GM12878 (cell line): ENCODE results near the gene PHF20. TPM values are rescaled to one million over a fixed set of nuclear protein-coding genes. Genes with fewer than 3 reads are reported as not detected.

ENCODE experiments used
- ATAC-seq: fragments of 200-7000 bp; cut with Tn5 transposase; 3 replicates; pipeline ENCODE4 v1.9.1; 2020; ENCODE audit warnings: mild to moderate bottlenecking, moderate library complexity
- BruUV-seq: library from RNA; stranded (reverse); fragments of 400-500 nt; replicated peaks from 2 replicates; lab custom pipeline; 2021; lab: Mats Ljungman, UMichigan
- CTCF ChIA-PET: fragments of 300-600 bp; sonication (Branson Sonifier 250); formaldehyde crosslinking; extraction: SDS; loops from one replicate; lab custom pipeline; 2021; ENCODE audit warnings: inconsistent platforms; lab: Yijun Ruan, JAX
- POLR2A ChIA-PET: fragments of 350-600 bp; formaldehyde crosslinking; extraction: SDS; loops from one replicate; lab custom pipeline; 2021; ENCODE audit warnings: inconsistent platforms; lab: Charles Lee
- RAD21 ChIA-PET: fragments of 300-600 bp; sonication (Branson Sonifier 250); formaldehyde crosslinking; loops from one replicate; lab custom pipeline; 2023; ENCODE audit warnings: antibody characterized with exemption; ENCODE audit not compliant: unreplicated experiment; lab: Charles Lee
- SMC1A ChIA-PET: fragments of 300-600 bp; sonication (Branson Sonifier 250); formaldehyde crosslinking; loops from one replicate; lab custom pipeline; 2023; ENCODE audit not compliant: unreplicated experiment, uncharacterized antibody; lab: Charles Lee
- DNase-seq: peaks from one replicate; pipeline ENCODE4 v3.0.0-alpha.2; 2011; ENCODE audit warnings: low read depth, low spot score
- FAIRE-seq: peaks from 3 replicates; lab custom pipeline; 2011; peaks lifted over from hg19 to GRCh38; lab: Jason Lieb, UNC
- H2AFZ ChIP-seq: 2 replicates; pipeline ENCODE4 v1.6.0; 2011; ENCODE audit warnings: low read depth, low read length, control low read depth; ENCODE audit not compliant: control insufficient read depth
- H3K27ac ChIP-seq: 2 replicates; pipeline ENCODE4 v1.5.1; 2011; ENCODE audit warnings: control low read depth; ENCODE audit not compliant: control insufficient read depth, insufficient read depth
- H3K27me3 ChIP-seq, 2 experiments: replicated peaks in 1 of 2; 2 replicates each; pipeline versions ENCODE4 v1.6.0 to v1.6.1; 2011; ENCODE audit warnings: low read length in 1 of 2; ENCODE audit not compliant: control insufficient read depth in 2 of 2, insufficient read depth in 2 of 2
- H3K36me3 ChIP-seq, 2 experiments: 2 replicates each; pipeline ENCODE4 v1.5.1; 2011; ENCODE audit warnings: low read length in 1 of 2; ENCODE audit not compliant: control insufficient read depth in 2 of 2, insufficient read depth in 2 of 2
- H3K4me1 ChIP-seq: 2 replicates; pipeline ENCODE4 v1.6.1; 2011; ENCODE audit warnings: mild to moderate bottlenecking, low read length, moderate library complexity, mixed read lengths; ENCODE audit not compliant: control insufficient read depth, insufficient read depth
- H3K4me2 ChIP-seq: 2 replicates; pipeline ENCODE4 v1.6.0; 2011; ENCODE audit warnings: control low read depth; ENCODE audit not compliant: control insufficient read depth, insufficient read depth
- H3K4me3 ChIP-seq: fragments of 200-600 bp; sonication (generic); 2 replicates; pipeline ENCODE4 v1.5.1; 2016
- H3K79me2 ChIP-seq: 2 replicates; pipeline ENCODE4 v1.6.0; 2011; ENCODE audit warnings: low read length; ENCODE audit not compliant: control insufficient read depth, insufficient read depth
- H3K9ac ChIP-seq: 2 replicates; pipeline ENCODE4 v1.8.0; 2011; ENCODE audit warnings: low read length, control low read depth, mixed read lengths; ENCODE audit not compliant: control insufficient read depth, insufficient read depth
- H3K9me3 ChIP-seq: replicated peaks from 3 replicates; pipeline ENCODE4 v1.5.1; 2011; ENCODE audit warnings: mild to moderate bottlenecking, low read length; ENCODE audit not compliant: control insufficient read depth, insufficient read depth
- H4K20me1 ChIP-seq: 2 replicates; pipeline ENCODE4 v1.6.0; 2011; ENCODE audit not compliant: control insufficient read depth, insufficient read depth
- CREB1 ChIP-seq: IDR thresholded peaks from 2 replicates; pipeline ENCODE4 v1.6.1; 2012; ENCODE audit warnings: low read depth, mild to moderate bottlenecking, inconsistent platforms
- DPF2 ChIP-seq: fragments of 450-650 bp; IDR thresholded peaks from 2 replicates; pipeline ENCODE4 v1.6.1; 2017; ENCODE audit warnings: mild to moderate bottlenecking
- EED ChIP-seq: sonication (generic); IDR thresholded peaks from 2 replicates; pipeline ENCODE4 v1.6.1; 2016; ENCODE audit warnings: antibody characterized with exemption, low read depth
- KLF5 ChIP-seq: fragments of 450-650 bp; IDR thresholded peaks from 2 replicates; pipeline ENCODE4 v1.6.1; 2014; ENCODE audit warnings: mild to moderate bottlenecking; ENCODE audit not compliant: partially characterized antibody
- NR2F1 ChIP-seq: fragments of 450-650 bp; conservative IDR thresholded peaks from 2 replicates; pipeline ENCODE4 v1.6.1; 2017; ENCODE audit warnings: mild to moderate bottlenecking
- PAX5 ChIP-seq: IDR thresholded peaks from 2 replicates; pipeline ENCODE4 v1.6.1; 2011; ENCODE audit warnings: low read depth, low read length, borderline replicate concordance
- POLR2A ChIP-seq: IDR thresholded peaks from 2 replicates; pipeline ENCODE4 v1.6.1; 2011; ENCODE audit warnings: low read depth, mild to moderate bottlenecking, low read length
- RAD51 ChIP-seq: fragments of 450-650 bp; IDR thresholded peaks from 2 replicates; pipeline ENCODE4 v1.6.1; 2016; ENCODE audit warnings: moderate library complexity, mild to moderate bottlenecking, inconsistent platforms
- SMAD1 ChIP-seq: fragments of 450-650 bp; IDR thresholded peaks from 2 replicates; pipeline ENCODE4 v1.6.1; 2018; ENCODE audit warnings: mild to moderate bottlenecking, low read depth; ENCODE audit not compliant: partially characterized antibody
- SMC3 ChIP-seq: IDR thresholded peaks from 2 replicates; pipeline ENCODE4 v1.6.1; 2011; ENCODE audit warnings: low read length, improper control_type of control experiment, borderline replicate concordance
- STAT3 ChIP-seq: IDR thresholded peaks from 2 replicates; pipeline ENCODE4 v1.6.1; 2011; ENCODE audit warnings: low read depth, low read length, improper control_type of control experiment
- ZNF274 ChIP-seq: IDR thresholded peaks from one replicate; pipeline ENCODE4 v1.8.0; 2011; ENCODE audit not compliant: insufficient read length, insufficient read depth
- ZZZ3 ChIP-seq: IDR thresholded peaks from 2 replicates; pipeline ENCODE4 v1.6.1; 2011; ENCODE audit warnings: low read depth; ENCODE audit not compliant: control insufficient read depth, insufficient read length
- WGBS: methylation state at CpG from one replicate; pipeline ENCODE4 v1.1.6; 2016; ENCODE audit warnings: low lambda C conversion rate; ENCODE audit not compliant: insufficient replicate concordance, insufficient coverage; ENCODE audit errors: missing lambda C conversion rate; 5-methylcytosine and 5-hydroxymethylcytosine counted together
- in situ Hi-C: fragments of 300-500 bp; cut with MboI; formaldehyde crosslinking; loops from 9 replicates; pipeline ENCODE4 v1.14.3; 2018; ENCODE audit warnings: mixed read lengths
- intact Hi-C: fragments of 100-400 bp; cut with micrococcal nuclease; formaldehyde crosslinking; loops from one replicate; pipeline ENCODE4 v1.14.2; 2022; ENCODE audit not compliant: unreplicated experiment
- polyA plus RNA-seq, 11 experiments: library from polyadenylated mRNA; depleted of rRNA in 4 of 11; unstranded in 6 of 11; stranded (reverse) in 5 of 11; fragments of >200 nt; fragmentation: Nextera tagmentation in 4 of 11; fragmentation: Illumina TruSeq in 1 of 11; extraction: Ambion mirVana in 4 of 11; extraction: Trizol in 1 of 11; gene quantifications; 1 replicate in 1 of 11; 2 replicates in 10 of 11; pipeline versions ENCODE4 v1.2.1 to v1.2.3, GENCODE V29; 2011 to 2016; ENCODE audit warnings: inconsistent platforms in 2 of 11, missing spikeins in 2 of 11, low read depth in 1 of 11
- total RNA-seq, 4 experiments: library from RNA; depleted of rRNA in 3 of 4; stranded (reverse); fragments of >200 nt in 3 of 4; fragmentation: Illumina TruSeq in 1 of 4; extraction: Trizol in 1 of 4; gene quantifications; 2 replicates each; pipeline versions ENCODE4 v1.2.1 to v1.2.3, GENCODE V29; 2013 to 2021
- TF ChIP-seq, protein P1 (sequence below): fragments of 150-350 bp; IDR thresholded peaks from 2 replicates; pipeline ENCODE4 v1.6.1; 2014; ENCODE audit warnings: mild to moderate bottlenecking, low read depth, low read length
- TF ChIP-seq, protein P2 (sequence below): IDR thresholded peaks from 2 replicates; pipeline ENCODE4 v1.6.1; 2012; ENCODE audit warnings: low read depth, low read length, improper control_type of control experiment
- TF ChIP-seq, protein P3 (sequence below): IDR thresholded peaks from 2 replicates; pipeline ENCODE4 v1.6.1; 2011; ENCODE audit warnings: borderline replicate concordance, low read depth, mild to moderate bottlenecking, moderate library complexity, low read length; ENCODE audit not compliant: insufficient read depth, poor library complexity, severe bottlenecking
- TF ChIP-seq, protein P4 (sequence below): fragments of 450-650 bp; IDR thresholded peaks from 2 replicates; pipeline ENCODE4 v1.6.1; 2017; ENCODE audit warnings: low read depth, mild to moderate bottlenecking, moderate library complexity
- TF ChIP-seq, protein P5 (sequence below), 3 experiments: IDR thresholded peaks in 2 of 3; conservative IDR thresholded peaks in 1 of 3; 2 replicates each; pipeline ENCODE4 v1.5.1; 2011; ENCODE audit warnings: low read depth in 3 of 3, low read length in 3 of 3, mild to moderate bottlenecking in 3 of 3, control low read depth in 2 of 3, moderate library complexity in 2 of 3, inconsistent platforms in 1 of 3, mixed read lengths in 1 of 3; ENCODE audit not compliant: control insufficient read depth in 2 of 3, insufficient read depth in 1 of 3; ENCODE audit errors: extremely low read depth in 1 of 3

PHF20 gene
- total and polyA plus RNA-seq, 10 of the 15 experiments (the other 5 are each of a cell fraction or from before 2014, with no cell fraction given) = 31.6 to 91.2 (median 46.8) TPM

DNA sequence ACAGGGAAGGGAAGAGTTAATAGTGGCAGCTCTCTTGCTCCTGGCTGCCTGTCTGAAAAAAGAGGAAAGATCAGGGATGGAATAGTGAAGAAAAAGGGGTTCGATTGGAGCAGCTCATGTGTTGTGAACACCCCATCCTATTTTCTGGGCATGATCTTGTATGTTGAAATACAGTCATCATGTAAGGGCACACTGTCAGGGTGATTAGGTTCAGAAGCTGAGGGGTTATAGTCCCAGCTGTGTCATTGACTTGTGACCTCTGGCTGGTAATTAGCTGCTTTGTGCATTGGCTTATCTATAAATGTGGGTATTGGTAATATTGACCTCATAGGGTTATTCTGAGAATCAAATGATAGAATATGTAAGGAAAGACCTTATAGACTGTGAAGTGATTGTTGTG, 30.1 kb downstream of the PHF20 start:
- intact Hi-C loops = no loop called here
- Histone ChIP-seq H3K79me2 (no peaks in the 10 kb centered on the region; the same call in none of the 2 replicates), H3K9me3 (no peaks in the 10 kb centered on the region), H3K9ac (no peak overlapping the region), H3K4me2 (no peak overlapping the region), H2AFZ (no peak overlapping the region), H3K36me3 (peaks cover 3 to 19% of the 10 kb centered on the region in 2 experiments), H4K20me1 (no peaks in the 10 kb centered on the region), H3K27ac (no peak overlapping the region), H3K4me3 (no peak overlapping the region), H3K27me3 (no peaks in the 10 kb centered on the region), H3K4me1 (no peaks in the 10 kb centered on the region)
- ChIA-PET RAD21 (no interaction called here), CTCF (interaction anchor here (0.7 kb wide), 1 partner anchor 108 kb away, joined by 3 read pairs; no protein-coding TSS in a partner anchor), SMC1A (no interaction called here), POLR2A (interaction anchor here (0.5 kb wide), 1 partner anchor 15 kb away, joined by 4 read pairs; no protein-coding TSS in a partner anchor)
- in situ Hi-C loops = no loop called here
- no peak for ATAC-seq
- FAIRE-seq = no peak
- TSS peak; percentile 72 for BruUV-seq
- 70% methylated on average over 1 of the region's 1 CpG for WGBS
- no peak for DNase-seq
- TF ChIP-seq PAX5 (no peak), ZZZ3 (no peak), ZNF274 (no peak), STAT3 (no peak), SMAD1 (no peak), DPF2 (no peak), NR2F1 (no peak), SMC3 (no peak), CREB1 (no peak), RAD51 (no peak), EED (no peak), KLF5 (no peak), POLR2A (no peak)
- TF ChIP-seq, protein P1, sequence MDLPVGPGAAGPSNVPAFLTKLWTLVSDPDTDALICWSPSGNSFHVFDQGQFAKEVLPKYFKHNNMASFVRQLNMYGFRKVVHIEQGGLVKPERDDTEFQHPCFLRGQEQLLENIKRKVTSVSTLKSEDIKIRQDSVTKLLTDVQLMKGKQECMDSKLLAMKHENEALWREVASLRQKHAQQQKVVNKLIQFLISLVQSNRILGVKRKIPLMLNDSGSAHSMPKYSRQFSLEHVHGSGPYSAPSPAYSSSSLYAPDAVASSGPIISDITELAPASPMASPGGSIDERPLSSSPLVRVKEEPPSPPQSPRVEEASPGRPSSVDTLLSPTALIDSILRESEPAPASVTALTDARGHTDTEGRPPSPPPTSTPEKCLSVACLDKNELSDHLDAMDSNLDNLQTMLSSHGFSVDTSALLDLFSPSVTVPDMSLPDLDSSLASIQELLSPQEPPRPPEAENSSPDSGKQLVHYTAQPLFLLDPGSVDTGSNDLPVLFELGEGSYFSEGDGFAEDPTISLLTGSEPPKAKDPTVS = no peak
- TF ChIP-seq, protein P2, sequence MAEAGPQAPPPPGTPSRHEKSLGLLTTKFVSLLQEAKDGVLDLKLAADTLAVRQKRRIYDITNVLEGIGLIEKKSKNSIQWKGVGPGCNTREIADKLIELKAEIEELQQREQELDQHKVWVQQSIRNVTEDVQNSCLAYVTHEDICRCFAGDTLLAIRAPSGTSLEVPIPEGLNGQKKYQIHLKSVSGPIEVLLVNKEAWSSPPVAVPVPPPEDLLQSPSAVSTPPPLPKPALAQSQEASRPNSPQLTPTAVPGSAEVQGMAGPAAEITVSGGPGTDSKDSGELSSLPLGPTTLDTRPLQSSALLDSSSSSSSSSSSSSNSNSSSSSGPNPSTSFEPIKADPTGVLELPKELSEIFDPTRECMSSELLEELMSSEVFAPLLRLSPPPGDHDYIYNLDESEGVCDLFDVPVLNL = no peak
- TF ChIP-seq, protein P3, sequence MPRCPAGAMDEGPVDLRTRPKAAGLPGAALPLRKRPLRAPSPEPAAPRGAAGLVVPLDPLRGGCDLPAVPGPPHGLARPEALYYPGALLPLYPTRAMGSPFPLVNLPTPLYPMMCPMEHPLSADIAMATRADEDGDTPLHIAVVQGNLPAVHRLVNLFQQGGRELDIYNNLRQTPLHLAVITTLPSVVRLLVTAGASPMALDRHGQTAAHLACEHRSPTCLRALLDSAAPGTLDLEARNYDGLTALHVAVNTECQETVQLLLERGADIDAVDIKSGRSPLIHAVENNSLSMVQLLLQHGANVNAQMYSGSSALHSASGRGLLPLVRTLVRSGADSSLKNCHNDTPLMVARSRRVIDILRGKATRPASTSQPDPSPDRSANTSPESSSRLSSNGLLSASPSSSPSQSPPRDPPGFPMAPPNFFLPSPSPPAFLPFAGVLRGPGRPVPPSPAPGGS = no peak
- TF ChIP-seq, protein P4, sequence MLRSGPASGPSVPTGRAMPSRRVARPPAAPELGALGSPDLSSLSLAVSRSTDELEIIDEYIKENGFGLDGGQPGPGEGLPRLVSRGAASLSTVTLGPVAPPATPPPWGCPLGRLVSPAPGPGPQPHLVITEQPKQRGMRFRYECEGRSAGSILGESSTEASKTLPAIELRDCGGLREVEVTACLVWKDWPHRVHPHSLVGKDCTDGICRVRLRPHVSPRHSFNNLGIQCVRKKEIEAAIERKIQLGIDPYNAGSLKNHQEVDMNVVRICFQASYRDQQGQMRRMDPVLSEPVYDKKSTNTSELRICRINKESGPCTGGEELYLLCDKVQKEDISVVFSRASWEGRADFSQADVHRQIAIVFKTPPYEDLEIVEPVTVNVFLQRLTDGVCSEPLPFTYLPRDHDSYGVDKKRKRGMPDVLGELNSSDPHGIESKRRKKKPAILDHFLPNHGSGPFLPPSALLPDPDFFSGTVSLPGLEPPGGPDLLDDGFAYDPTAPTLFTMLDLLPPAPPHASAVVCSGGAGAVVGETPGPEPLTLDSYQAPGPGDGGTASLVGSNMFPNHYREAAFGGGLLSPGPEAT = no peak
- TF ChIP-seq, protein P5, sequence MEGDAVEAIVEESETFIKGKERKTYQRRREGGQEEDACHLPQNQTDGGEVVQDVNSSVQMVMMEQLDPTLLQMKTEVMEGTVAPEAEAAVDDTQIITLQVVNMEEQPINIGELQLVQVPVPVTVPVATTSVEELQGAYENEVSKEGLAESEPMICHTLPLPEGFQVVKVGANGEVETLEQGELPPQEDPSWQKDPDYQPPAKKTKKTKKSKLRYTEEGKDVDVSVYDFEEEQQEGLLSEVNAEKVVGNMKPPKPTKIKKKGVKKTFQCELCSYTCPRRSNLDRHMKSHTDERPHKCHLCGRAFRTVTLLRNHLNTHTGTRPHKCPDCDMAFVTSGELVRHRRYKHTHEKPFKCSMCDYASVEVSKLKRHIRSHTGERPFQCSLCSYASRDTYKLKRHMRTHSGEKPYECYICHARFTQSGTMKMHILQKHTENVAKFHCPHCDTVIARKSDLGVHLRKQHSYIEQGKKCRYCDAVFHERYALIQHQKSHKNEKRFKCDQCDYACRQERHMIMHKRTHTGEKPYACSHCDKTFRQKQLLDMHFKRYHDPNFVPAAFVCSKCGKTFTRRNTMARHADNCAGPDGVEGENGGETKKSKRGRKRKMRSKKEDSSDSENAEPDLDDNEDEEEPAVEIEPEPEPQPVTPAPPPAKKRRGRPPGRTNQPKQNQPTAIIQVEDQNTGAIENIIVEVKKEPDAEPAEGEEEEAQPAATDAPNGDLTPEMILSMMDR (IDR thresholded peaks at IDR 0.05 in 2 of 3, conservative IDR thresholded peaks at IDR 0.05 in 1 of 3; ENCODE audit: control insufficient read depth in 2 of 3, extremely low read depth in 1 of 3, insufficient read depth in 1 of 3, low read depth in 3 of 3, low read length in 3 of 3) = no peak
